ENCODE data around the gene ATP6AP2.
"Not testable (repeated sequence)": the region's sequence is repeated elsewhere in the genome, so short reads cannot be mapped to it uniquely, and the experiment has no call there.

Gene ATP6AP2

GRCh38 chrX:40576291-40576690, 4.5 kb upstream of the ATP6AP2 start:
- DNase-seq (ENCODE audit: low read depth) = no peak

- no peak for DNase-seq (ENCODE audit: low read depth)
Observed at GRCh38 chrX:40578039-40578695, 2.6 kb upstream of the ATP6AP2 start.

- no peak for DNase-seq (ENCODE audit: low read depth)
Observed at GRCh38 chrX:40579141-40579540, 1.6 kb upstream of the ATP6AP2 start.

GRCh38 chrX:40579900-40580536, 752 bp upstream of the ATP6AP2 start:
- DNase-seq (ENCODE audit: low read depth) = no peak

- no peak for DNase-seq (ENCODE audit: low read depth)
Observed at GRCh38 chrX:40581336-40581920, 658 bp downstream of the ATP6AP2 start.

- DNase-seq (ENCODE audit: low read depth) = not testable (repeated sequence)
Observed at GRCh38 chrX:40582178-40582577, 1.4 kb downstream of the ATP6AP2 start.

GRCh38 chrX:40582811-40583210, 2.0 kb downstream of the ATP6AP2 start:
- DNase-seq (ENCODE audit: low read depth) = no peak

- not testable (repeated sequence) for DNase-seq (ENCODE audit: low read depth)
Observed at GRCh38 chrX:40587623-40588022, 6.9 kb downstream of the ATP6AP2 start.

- not testable (repeated sequence) for DNase-seq (ENCODE audit: low read depth)
Observed at GRCh38 chrX:40589616-40590321, 9.0 kb downstream of the ATP6AP2 start.

- no peak for DNase-seq (ENCODE audit: low read depth)
Observed at GRCh38 chrX:40603446-40603845, 22.7 kb downstream of the ATP6AP2 start.

- no peak for DNase-seq (ENCODE audit: low read depth)
Observed at GRCh38 chrX:40607381-40607780, 26.6 kb downstream of the ATP6AP2 start.

- no peak for DNase-seq (ENCODE audit: low read depth)
Observed at GRCh38 chrX:40612511-40612910, 31.7 kb downstream of the ATP6AP2 start.

GRCh38 chrX:40615976-40616375, 35.2 kb downstream of the ATP6AP2 start:
- DNase-seq (ENCODE audit: low read depth) = no peak

GRCh38 chrX:40617566-40617965, 36.8 kb downstream of the ATP6AP2 start:
- DNase-seq (ENCODE audit: low read depth) = no peak

GRCh38 chrX:40622479-40623138, 41.8 kb downstream of the ATP6AP2 start:
- DNase-seq (ENCODE audit: low read depth) = no peak

- DNase-seq (ENCODE audit: low read depth) = no peak
Observed at GRCh38 chrX:40623139-40623536, 42.4 kb downstream of the ATP6AP2 start, which contains the start of gene MPC1L. Gene MPC1L, plus strand, starts transcription at chrX:40623428. Its CDS starts 138 bp downstream, at chrX:40623566.

- DNase-seq (ENCODE audit: low read depth) = no peak
Observed at GRCh38 chrX:40623665-40624064, 42.9 kb downstream of the ATP6AP2 start.

- DNase-seq (ENCODE audit: low read depth) = no peak
Observed at GRCh38 chrX:40625294-40625693, 44.5 kb downstream of the ATP6AP2 start.

- DNase-seq (ENCODE audit: low read depth) = no peak
Observed at GRCh38 chrX:40628506-40628905, 47.7 kb downstream of the ATP6AP2 start.

GRCh38 chrX:40632199-40632598, 51.4 kb downstream of the ATP6AP2 start:
- no peak for DNase-seq (ENCODE audit: low read depth)

GRCh38 chrX:40637687-40638086, 56.9 kb downstream of the ATP6AP2 start:
- DNase-seq (ENCODE audit: low read depth) = no peak

GRCh38 chrX:40644176-40644575, 63.4 kb downstream of the ATP6AP2 start:
- DNase-seq (ENCODE audit: low read depth) = no peak

Measured in stimulated activated CD8-positive, alpha-beta memory T cell treated with anti-CD3 and anti-CD28 coated beads, Interleukin-15, amount 100 ng/mL, for 1 hour (primary cell).